ENCODE data around the gene MADCAM1. TPM values are rescaled to one million over a fixed set of nuclear protein-coding genes. Genes with fewer than 3 reads are reported as not detected.

The MADCAM1 gene
- total RNA-seq, 1 donor = 0.72 TPM

Small RNAs within 50 kb of the gene (small RNA-seq; reads per million reads assigned to genes)
- not detected for gene RNA5SP462

Other genes with a start within 250 kb of the MADCAM1 start
- 1.1 and 1.5 TPM in 2 replicates for gene PLPP2, start 205.1 kb upstream of the MADCAM1 start, total RNA-seq
- 10.9 and 14.8 TPM in 2 replicates for gene MIER2, start 151.7 kb upstream of the MADCAM1 start, total RNA-seq
- not detected in 2 replicates for gene C2CD4C, start 87.3 kb upstream of the MADCAM1 start, total RNA-seq
- 0.36 and 1.5 TPM in 2 replicates for gene SHC2, start 35.5 kb upstream of the MADCAM1 start, total RNA-seq
- gene TPGS1, start 11.0 kb downstream of the MADCAM1 start, total RNA-seq = 38.3 and 47.8 TPM in 2 replicates
- gene CDC34, start 35.3 kb downstream of the MADCAM1 start, total RNA-seq = 32.9 and 40.4 TPM in 2 replicates
- gene GZMM, start 47.6 kb downstream of the MADCAM1 start, total RNA-seq = under 0.01 TPM in 1 of 2 replicates, not detected in the other
- 273 and 291 TPM in 2 replicates for gene BSG, start 76.1 kb downstream of the MADCAM1 start, total RNA-seq
- 1.2 and 1.4 TPM in 2 replicates for gene HCN2, start 93.4 kb downstream of the MADCAM1 start, total RNA-seq
- gene POLRMT, start 137.1 kb downstream of the MADCAM1 start, total RNA-seq = 16.6 and 18.6 TPM in 2 replicates
- not detected in 2 replicates for gene FGF22, start 143.4 kb downstream of the MADCAM1 start, total RNA-seq
- 29.8 and 38.7 TPM in 2 replicates for gene RNF126, start 166.7 kb downstream of the MADCAM1 start, total RNA-seq
- 32.7 and 52.1 TPM in 2 replicates for gene FSTL3, start 179.9 kb downstream of the MADCAM1 start, total RNA-seq
- gene PRSS57, start 199.0 kb downstream of the MADCAM1 start, total RNA-seq = not detected in 2 replicates
- 9.7 and 10.5 TPM in 2 replicates for gene PALM, start 212.4 kb downstream of the MADCAM1 start, total RNA-seq

Data from osteoblast (primary cell).